Spleen (tissue), 11 donors: ENCODE measurements around the gene FOXQ1. TPM values are rescaled to one million over a fixed set of nuclear protein-coding genes. Genes with fewer than 3 reads are reported as not detected.

Experiments
- DNase-seq: peaks from one replicate; pipeline ENCODE4 v3.0.0-alpha.2; 2020
- H3K27ac ChIP-seq, 8 donors: fragments of 200-600 bp; sonication (generic) in 7 of 8; 1 replicate in 4 of 8; 2 replicates in 4 of 8; pipeline versions ENCODE4 v1.5.0 to v1.8.0; 2016 to 2021; ENCODE audit warnings: inconsistent platforms in 4 of 8, mild to moderate bottlenecking in 4 of 8, moderate library complexity in 1 of 8
- H3K27me3 ChIP-seq, 7 donors: fragments of 200-600 bp; sonication (generic) in 6 of 7; replicated peaks in 1 of 7; 1 replicate in 4 of 7; 2 replicates in 3 of 7; pipeline versions ENCODE4 v1.5.0 to v1.8.0; 2016 to 2021; ENCODE audit warnings: inconsistent platforms in 3 of 7, mild to moderate bottlenecking in 1 of 7
- H3K36me3 ChIP-seq, 6 donors: fragments of 200-600 bp; sonication (generic) in 5 of 6; 1 replicate in 4 of 6; 2 replicates in 2 of 6; pipeline versions ENCODE4 v1.5.0 to v1.8.0; 2016 to 2021; ENCODE audit warnings: inconsistent platforms in 2 of 6
- H3K4me1 ChIP-seq, 6 donors: fragments of 200-600 bp; sonication (generic) in 5 of 6; 1 replicate in 3 of 6; 2 replicates in 3 of 6; pipeline versions ENCODE4 v1.5.0 to v1.8.0; 2016 to 2021; ENCODE audit warnings: inconsistent platforms in 3 of 6
- H3K4me3 ChIP-seq, 8 donors: fragments of 200-600 bp; sonication (generic) in 7 of 8; 1 replicate in 4 of 8; 2 replicates in 4 of 8; pipeline versions ENCODE4 v1.5.0 to v1.8.0; 2016 to 2021; ENCODE audit warnings: inconsistent platforms in 4 of 8, mild to moderate bottlenecking in 4 of 8, moderate library complexity in 2 of 8
- H3K9me3 ChIP-seq, 8 donors: fragments of 200-600 bp; sonication (generic) in 7 of 8; 1 replicate in 4 of 8; 2 replicates in 4 of 8; pipeline versions ENCODE4 v1.5.0 to v1.8.0; 2016 to 2021; ENCODE audit warnings: inconsistent platforms in 4 of 8
- POLR2A ChIP-seq, 3 donors: fragments of 450-650 bp; IDR thresholded peaks; one replicate each; pipeline ENCODE4 v1.5.1; 2017; ENCODE audit warnings: antibody characterized with exemption in 3 of 3, mild to moderate bottlenecking in 1 of 3
- POLR2AphosphoS5 ChIP-seq, 3 donors: sonication (generic); formaldehyde crosslinking; IDR thresholded peaks; one replicate each; pipeline ENCODE4 v1.5.1; 2017; ENCODE audit warnings: antibody characterized with exemption in 3 of 3
- WGBS, 5 donors: extraction: QIAGEN DNeasy Blood & Tissue Kit in 3 of 5; methylation state at CpG; one replicate each; pipeline versions ENCODE4 v1.1.5 to v1.1.7; 2013 to 2018; 5-methylcytosine and 5-hydroxymethylcytosine counted together
- intact Hi-C: fragments of 100-400 bp; cut with DNase I; formaldehyde crosslinking; loops from one replicate; pipeline ENCODE4 v1.15.0; 2023; ENCODE audit warnings: low total_unique reads
- polyA plus RNA-seq, 3 donors: library from polyadenylated mRNA; stranded (reverse); fragments of 200-250 nt; gene quantifications; one replicate each; pipeline ENCODE4 v1.2.1, GENCODE V29; 2013
- total RNA-seq, 7 donors: library from RNA; depleted of rRNA in 3 of 7; stranded (reverse); fragments of >200 nt in 3 of 7; fragmentation: NEBNext Ultra II Directional in 4 of 7; extraction: Animal tissue kit (Norgen Biotek cat#: 25700) in 4 of 7; gene quantifications; one replicate each; pipeline versions ENCODE4 v1.1.0 to v1.2.1, GENCODE V29; 2016 to 2021
- TF ChIP-seq, protein P1 (sequence below), 11 experiments: fragments of 200-600 bp in 7 of 11; fragments of 450-650 bp in 4 of 11; sonication (generic) in 4 of 11; IDR thresholded peaks in 8 of 11; conservative IDR thresholded peaks in 3 of 11; 1 replicate in 7 of 11; 2 replicates in 4 of 11; pipeline versions ENCODE4 v1.4.0 to v1.8.0; 2016 to 2021; ENCODE audit warnings: antibody characterized with exemption in 11 of 11, inconsistent platforms in 4 of 11, mild to moderate bottlenecking in 1 of 11
- donor health status: healthy with polysubstance abuse.
- donor health status: DM: no; HTN: no; CAD: no; lungs with moderate emphysema.
- donor health status: DM: no; HTN: no; CAD: no.
- donor health status: Bipolar disorder and iron deficiency.
- donor health status: healthy.
- donor health status: DM: no; HTN: no; CAD: no.
- donor health status: DM: yes; HTN: yes; CAD: no.

FOXQ1 gene
- total and polyA plus RNA-seq, 10 donors = 0.10 to 0.33 (median 0.17) TPM; not detected in 4

DNA sequence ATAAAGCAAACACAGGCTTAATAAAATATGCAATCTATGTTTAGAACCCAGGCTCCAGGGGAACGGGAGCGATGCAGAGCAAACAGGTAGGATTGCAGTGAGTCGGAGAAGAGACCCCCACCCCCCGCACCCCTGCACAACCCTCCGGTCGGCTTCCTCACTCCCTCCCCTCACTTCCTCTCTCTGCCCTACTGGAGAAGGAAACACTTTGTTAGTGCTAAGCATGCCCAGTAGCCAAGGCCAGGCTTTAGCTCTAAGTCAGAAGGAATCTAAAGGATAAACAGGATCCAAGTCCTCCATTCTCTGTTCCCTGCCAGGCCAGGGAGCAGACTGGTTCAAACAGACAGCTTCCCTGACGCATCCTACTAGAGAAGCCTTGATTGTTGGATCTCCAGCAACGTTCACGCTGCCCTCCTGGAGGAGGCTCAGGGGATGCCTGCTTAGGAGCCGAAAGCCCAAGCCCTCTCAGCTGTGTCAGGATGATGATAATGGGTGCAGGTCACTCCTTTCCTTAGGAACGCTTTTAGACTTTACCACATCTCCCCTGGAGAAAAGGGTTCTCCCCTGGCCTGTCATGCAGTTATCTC, 14.7 kb downstream of the FOXQ1 start:
- H3K9me3 ChIP-seq = peaks cover 0 to 20% (median 14%) of the 10 kb centered on the region in 8 donors
- 31 to 38% (median 33%) methylated on average over 11 of the region's 11 CpGs for WGBS, 5 donors
- no peak overlapping the region for H3K4me3 ChIP-seq
- H3K4me1 ChIP-seq = no peaks in the 10 kb centered on the region
- H3K27me3 ChIP-seq = peaks cover 0 to 51% (median 0%) of the 10 kb centered on the region in 7 donors
- no peak overlapping the region for H3K27ac ChIP-seq
- TF ChIP-seq, protein P1, sequence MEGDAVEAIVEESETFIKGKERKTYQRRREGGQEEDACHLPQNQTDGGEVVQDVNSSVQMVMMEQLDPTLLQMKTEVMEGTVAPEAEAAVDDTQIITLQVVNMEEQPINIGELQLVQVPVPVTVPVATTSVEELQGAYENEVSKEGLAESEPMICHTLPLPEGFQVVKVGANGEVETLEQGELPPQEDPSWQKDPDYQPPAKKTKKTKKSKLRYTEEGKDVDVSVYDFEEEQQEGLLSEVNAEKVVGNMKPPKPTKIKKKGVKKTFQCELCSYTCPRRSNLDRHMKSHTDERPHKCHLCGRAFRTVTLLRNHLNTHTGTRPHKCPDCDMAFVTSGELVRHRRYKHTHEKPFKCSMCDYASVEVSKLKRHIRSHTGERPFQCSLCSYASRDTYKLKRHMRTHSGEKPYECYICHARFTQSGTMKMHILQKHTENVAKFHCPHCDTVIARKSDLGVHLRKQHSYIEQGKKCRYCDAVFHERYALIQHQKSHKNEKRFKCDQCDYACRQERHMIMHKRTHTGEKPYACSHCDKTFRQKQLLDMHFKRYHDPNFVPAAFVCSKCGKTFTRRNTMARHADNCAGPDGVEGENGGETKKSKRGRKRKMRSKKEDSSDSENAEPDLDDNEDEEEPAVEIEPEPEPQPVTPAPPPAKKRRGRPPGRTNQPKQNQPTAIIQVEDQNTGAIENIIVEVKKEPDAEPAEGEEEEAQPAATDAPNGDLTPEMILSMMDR (IDR thresholded peaks at IDR 0.05 in 8 of 11, conservative IDR thresholded peaks at IDR 0.05 in 3 of 11) = no peak
- intact Hi-C loops = no loop called here
- H3K36me3 ChIP-seq = no peaks in the 10 kb centered on the region
- no peak for DNase-seq

GRCh38 chr6:1327630-1328029, 15.7 kb downstream of the FOXQ1 start:
- TF ChIP-seq POLR2A (IDR thresholded peaks at IDR 0.05) = no peak
- TF ChIP-seq, protein P1 (IDR thresholded peaks at IDR 0.05 in 8 of 11, conservative IDR thresholded peaks at IDR 0.05 in 3 of 11) = no peak
- no peak for TF ChIP-seq POLR2AphosphoS5 (IDR thresholded peaks at IDR 0.05)
- 80 to 91% (median 90%) methylated on average over 8 of the region's 8 CpGs for WGBS, 5 donors
- no peak for DNase-seq
- Histone ChIP-seq H3K36me3 (no peaks in the 10 kb centered on the region), H3K4me3 (no peak overlapping the region), H3K27ac (no peak overlapping the region), H3K4me1 (no peaks in the 10 kb centered on the region), H3K27me3 (peaks cover 0 to 48% (median 0%) of the 10 kb centered on the region in 7 donors), H3K9me3 (peaks cover 0 to 20% (median 14%) of the 10 kb centered on the region in 8 donors)
- intact Hi-C loops = no loop called here

DNA sequence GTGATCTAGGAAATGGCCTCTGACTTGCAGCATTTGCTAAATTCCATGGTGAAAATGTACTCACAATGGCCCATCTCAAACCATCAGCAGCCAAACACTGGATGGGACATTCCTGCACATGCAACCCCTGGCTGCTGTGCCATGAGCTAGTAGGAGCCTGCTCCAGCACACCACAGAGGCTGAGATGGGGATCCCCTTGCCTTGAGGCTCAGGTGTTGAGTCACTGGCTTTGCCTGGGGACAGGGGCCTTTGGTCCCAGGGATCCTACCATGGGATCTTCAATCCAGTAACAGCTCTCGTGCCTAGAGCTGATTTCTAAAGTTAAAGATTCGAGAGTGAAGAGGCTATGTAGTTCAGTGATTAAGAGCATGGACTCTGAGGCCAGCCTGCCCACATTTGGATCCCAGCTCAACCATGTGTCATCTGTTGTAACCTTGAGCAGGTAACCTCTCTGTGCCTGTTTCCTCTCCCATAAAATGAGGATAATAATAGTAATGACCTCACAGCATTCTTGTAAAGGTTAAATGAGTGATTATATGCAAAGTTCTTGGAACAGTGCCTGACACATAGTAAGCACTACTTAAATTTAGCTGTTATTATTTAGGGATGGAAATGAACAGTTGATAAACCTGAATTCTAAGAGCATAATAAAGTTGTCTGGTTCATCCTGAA, 16.4 kb downstream of the FOXQ1 start:
- Histone ChIP-seq H3K27ac (no peak overlapping the region), H3K4me1 (no peaks in the 10 kb centered on the region), H3K36me3 (no peaks in the 10 kb centered on the region), H3K27me3 (peaks cover 0 to 50% (median 0%) of the 10 kb centered on the region in 7 donors), H3K9me3 (peaks cover 0 to 20% (median 14%) of the 10 kb centered on the region in 8 donors), H3K4me3 (no peak overlapping the region)
- no peak for TF ChIP-seq POLR2A (IDR thresholded peaks at IDR 0.05)
- TF ChIP-seq, protein P1 (IDR thresholded peaks at IDR 0.05 in 8 of 11, conservative IDR thresholded peaks at IDR 0.05 in 3 of 11) = no peak
- TF ChIP-seq POLR2AphosphoS5 (IDR thresholded peaks at IDR 0.05) = no peak
- intact Hi-C loops = no loop called here
- WGBS, 5 donors = 61 to 76% (median 72%) methylated on average over 2 of the region's 2 CpGs
- no peak for DNase-seq

- TF ChIP-seq POLR2AphosphoS5 (IDR thresholded peaks at IDR 0.05) = no peak
- TF ChIP-seq, protein P1 (IDR thresholded peaks at IDR 0.05 in 8 of 11, conservative IDR thresholded peaks at IDR 0.05 in 3 of 11) = no peak
- TF ChIP-seq POLR2A (IDR thresholded peaks at IDR 0.05) = no peak
Measured at GRCh38 chr6:1329708-1330107, 17.8 kb downstream of the FOXQ1 start.

More at GRCh38 chr6:1329708-1330107, 17.8 kb downstream of the FOXQ1 start:
- intact Hi-C loops = no loop called here
- peaks cover 0 to 45% (median 0%) of the 10 kb centered on the region in 7 donors for H3K27me3 ChIP-seq
- H3K9me3 ChIP-seq = peaks cover 0 to 20% (median 14%) of the 10 kb centered on the region in 8 donors
- H3K4me3 ChIP-seq = no peak overlapping the region
- no peaks in the 10 kb centered on the region for H3K36me3 ChIP-seq
- no peak for DNase-seq
- no peak overlapping the region for H3K27ac ChIP-seq
- no peaks in the 10 kb centered on the region for H3K4me1 ChIP-seq
